Femur (tissue), 1 donor: Measurements from ENCODE around the gene CLN6.

Experiments used
- DNase-seq: peaks from one replicate; pipeline ENCODE4 v3.0.0-alpha.2; 2017

Gene CLN6

GRCh38 chr15:68229386-68230156, at the start of gene CLN6:
Gene CLN6 (minus strand): TSS chr15:68229728. CDS start chr15:68229584, 144 bp downstream.
- DNase-seq = peak; percentile 91

- DNase-seq = no peak
Measured at GRCh38 chr15:68278595-68279405, 49.3 kb upstream of the CLN6 start.

GRCh38 chr15:68278345-68278594, 48.7 kb upstream of the CLN6 start:
- no peak for DNase-seq

- DNase-seq = peak; percentile 95
Measured at GRCh38 chr15:68277603-68278344, 48.2 kb upstream of the CLN6 start, which contains the start of gene FEM1B. Gene FEM1B (plus strand): TSS chr15:68277745. CDS start chr15:68278418, 673 bp downstream.

GRCh38 chr15:68277131-68277602, 47.6 kb upstream of the CLN6 start:
- peak; percentile 84 for DNase-seq

GRCh38 chr15:68276668-68277067, 47.1 kb upstream of the CLN6 start:
- no peak for DNase-seq

- no peak for DNase-seq
Measured at GRCh38 chr15:68275165-68275746, 45.7 kb upstream of the CLN6 start.

- DNase-seq = no peak
Measured at GRCh38 chr15:68274201-68274848, 44.8 kb upstream of the CLN6 start.

- DNase-seq = no peak
Measured at GRCh38 chr15:68272721-68273271, 43.3 kb upstream of the CLN6 start.

- DNase-seq = no peak
Measured at GRCh38 chr15:68271854-68272471, 42.4 kb upstream of the CLN6 start.

GRCh38 chr15:68268405-68268804, 38.9 kb upstream of the CLN6 start:
- no peak for DNase-seq

- no peak for DNase-seq
Measured at GRCh38 chr15:68265674-68266073, 36.1 kb upstream of the CLN6 start.

- no peak for DNase-seq
Measured at GRCh38 chr15:68265081-68265480, 35.6 kb upstream of the CLN6 start.

- DNase-seq = no peak
Measured at GRCh38 chr15:68264282-68264681, 34.8 kb upstream of the CLN6 start.

- no peak for DNase-seq
Measured at GRCh38 chr15:68262514-68263356, 33.2 kb upstream of the CLN6 start.

- DNase-seq = no peak
Measured at GRCh38 chr15:68261980-68262379, 32.5 kb upstream of the CLN6 start.

- DNase-seq = no peak
Measured at GRCh38 chr15:68261241-68261640, 31.7 kb upstream of the CLN6 start.

- DNase-seq = no peak
Measured at GRCh38 chr15:68259883-68260282, 30.4 kb upstream of the CLN6 start.

- DNase-seq = no peak
Measured at GRCh38 chr15:68258692-68259091, 29.2 kb upstream of the CLN6 start.

- peak; percentile 88 for DNase-seq
Measured at GRCh38 chr15:68256675-68257450, 27.3 kb upstream of the CLN6 start.
